Heart right ventricle (tissue), 16 donors: Measurements from ENCODE around the gene ZNF521. TPM values are rescaled to one million over a fixed set of nuclear protein-coding genes. Genes with fewer than 3 reads are reported as not detected.

ENCODE experiments used
- ATAC-seq, 8 donors: fragments of 200-7000 bp; cut with Tn5 transposase; one replicate each; pipeline ENCODE4 v1.9.1; 2020; ENCODE audit warnings: mild to moderate bottlenecking in 8 of 8, moderate library complexity in 8 of 8, moderate number of reproducible peaks in 1 of 8
- DNase-seq, 2 donors: peaks; one replicate each; pipeline ENCODE4 v3.0.0-alpha.2; 2020
- H3K27ac ChIP-seq, 10 donors: fragments of 200-600 bp; sonication (generic) in 2 of 10; one replicate each; pipeline versions ENCODE4 v1.5.0 to v1.8.0; 2020 to 2022; ENCODE audit warnings: mild to moderate bottlenecking in 3 of 10
- H3K27me3 ChIP-seq, 7 donors: fragments of 200-600 bp; one replicate each; pipeline ENCODE4 v1.8.0; 2021 to 2022; ENCODE audit warnings: mild to moderate bottlenecking in 2 of 7
- H3K36me3 ChIP-seq, 9 donors: fragments of 200-600 bp; sonication (generic) in 1 of 9; one replicate each; pipeline versions ENCODE4 v1.5.0 to v1.8.0; 2020 to 2022; ENCODE audit warnings: mild to moderate bottlenecking in 2 of 9
- H3K4me1 ChIP-seq, 9 donors: fragments of 200-600 bp; sonication (generic) in 1 of 9; one replicate each; pipeline versions ENCODE4 v1.5.0 to v1.8.0; 2020 to 2022; ENCODE audit warnings: mild to moderate bottlenecking in 4 of 9
- H3K4me3 ChIP-seq, 10 donors: fragments of 200-600 bp; sonication (generic) in 2 of 10; one replicate each; pipeline versions ENCODE4 v1.5.0 to v1.8.0; 2020 to 2022; ENCODE audit warnings: mild to moderate bottlenecking in 7 of 10, moderate library complexity in 2 of 10
- H3K9me3 ChIP-seq, 11 donors: fragments of 200-600 bp in 10 of 11; sonication (generic) in 2 of 11; one replicate each; pipeline versions ENCODE4 v1.5.0 to v1.8.0; 2013 to 2022; ENCODE audit warnings: mild to moderate bottlenecking in 2 of 11, control low read depth in 1 of 11, moderate library complexity in 1 of 11
- CTCF ChIP-seq, 9 donors: fragments of 200-600 bp; sonication (generic) in 2 of 9; IDR thresholded peaks; one replicate each; pipeline versions ENCODE4 v1.5.0 to v1.8.0; 2021 to 2022; ENCODE audit warnings: antibody characterized with exemption in 9 of 9, mild to moderate bottlenecking in 5 of 9, moderate library complexity in 1 of 9
- WGBS, 2 donors: extraction: QIAGEN DNeasy Blood & Tissue Kit; methylation state at CpG; one replicate each; pipeline ENCODE4 v1.1.7; 2013; ENCODE audit warnings: inconsistent platforms in 1 of 2; 5-methylcytosine and 5-hydroxymethylcytosine counted together
- intact Hi-C, 10 donors: fragments of 100-400 bp; cut with DNase I; formaldehyde crosslinking; loops; one replicate each; pipeline versions ENCODE4 v1.11.1 to v1.14.2; 2022
- polyA plus RNA-seq, 2 donors: library from polyadenylated mRNA; stranded (reverse); fragments of 200-250 nt; gene quantifications; one replicate each; pipeline ENCODE4 v1.2.3, GENCODE V29; 2013
- total RNA-seq, 10 donors: library from RNA; stranded (reverse); fragmentation: NEBNext Ultra II Directional in 3 of 10; extraction: Animal tissue kit (Norgen Biotek cat#: 25700) in 3 of 10; gene quantifications; one replicate each; pipeline versions ENCODE4 v1.2.1 to v1.2.4, GENCODE V29; 2021 to 2023
- donor health status: Arrhythmogenic right ventricular cardiomyopathy.
- donor health status: ischemic (EF 13 %, LVEDD 7.1; RV severe dilation, severe dysfunction).
- donor health status: healthy with polysubstance abuse.
- donor health status: DM: no; HTN: yes; CAD: no.
- donor health status: DM: no; HTN: no; CAD: no.
- donor health status: ischemic (EF 25% LVEDD 6.9; RV normal size, moderate dysfunction).
- donor health status: ischemic (EF 25% LVEDD 5.7; RV mildly dilated, moderate dysfunction).
- donor health status: healthy.
- donor health status: DM: yes; HTN: yes; CAD: no.
- donor health status: Ischemic cardiomyopathy.
- donor health status: ischemic (EF 35%, LVEDD 5.7; RV mildly dilated, moderate dysfunction).
- donor health status: nonischemic (EF 11% LVEDD 7.7; RV severe dilation, severe dysfunction).
- donor health status: DM: yes; HTN: yes; CAD: no.
- donor health status: PGD.
- donor health status: ischemic (EF 29% LVEDD 5.4; RV normal size, mild dysfunction).
- donor health status: nonischemic (EF 23%, LVEDD 6.1; RV moderate dilation, normal function).

Gene ZNF521
- total and polyA plus RNA-seq, 12 donors: 3.3 to 26.4 (median 15.5) TPM

- no peak for TF ChIP-seq CTCF (IDR thresholded peaks at IDR 0.05)
- no peak overlapping the region for H3K27ac ChIP-seq
- ATAC-seq (no peak), DNase-seq (no peak)
- no peaks in the 10 kb centered on the region for H3K9me3 ChIP-seq
- no peak overlapping the region for H3K4me3 ChIP-seq
- H3K4me1 ChIP-seq: peaks cover 0 to 25% (median 9%) of the 10 kb centered on the region in 9 donors
- no peaks in the 10 kb centered on the region for H3K27me3 ChIP-seq
- WGBS, 2 donors: 96% methylated on average over 1 of the region's 1 CpG
- no peaks in the 10 kb centered on the region for H3K36me3 ChIP-seq
- intact Hi-C loops: no loop called here
These were observed 225.2 kb downstream of the ZNF521 start for GRCh38 chr18:25126751-25127150.

- intact Hi-C loops: no loop called here
- no peak for ATAC-seq
- no peaks in the 10 kb centered on the region for H3K36me3 ChIP-seq
- no peak overlapping the region for H3K4me3 ChIP-seq
- WGBS, 2 donors: 81 to 85% methylated on average over 1 of the region's 1 CpG
- H3K27me3 ChIP-seq: no peaks in the 10 kb centered on the region
- no peak for DNase-seq
- peaks cover 0 to 2% (median 0%) of the 10 kb centered on the region in 11 donors for H3K9me3 ChIP-seq
- H3K4me1 ChIP-seq: peaks cover 0 to 25% (median 9%) of the 10 kb centered on the region in 9 donors
- H3K27ac ChIP-seq: no peak overlapping the region
- TF ChIP-seq CTCF (IDR thresholded peaks at IDR 0.05): no peak
These were observed 226.3 kb downstream of the ZNF521 start for GRCh38 chr18:25125680-25126079.

GRCh38 chr18:25123438-25124232, 228.3 kb downstream of the ZNF521 start:
- TF ChIP-seq CTCF (IDR thresholded peaks at IDR 0.05): no peak
- Histone ChIP-seq H3K27me3 (no peaks in the 10 kb centered on the region), H3K4me1 (peaks cover 0 to 25% (median 9%) of the 10 kb centered on the region in 9 donors), H3K36me3 (no peaks in the 10 kb centered on the region), H3K27ac (peak overlapping the region in 1 of 10 donors; percentile 5), H3K9me3 (peaks cover 0 to 15% (median 0%) of the 10 kb centered on the region in 11 donors), H3K4me3 (no peak overlapping the region)
- 42 to 48% methylated on average over 6 of the region's 6 CpGs for WGBS, 2 donors
- DNase-seq (no peak), ATAC-seq (peak in 1 of 8 donors; percentile 52)
- intact Hi-C loops: no loop called here

GRCh38 chr18:25121442-25121841, 230.5 kb downstream of the ZNF521 start:
- no peak for DNase-seq
- no peak for ATAC-seq
- H3K36me3 ChIP-seq: no peaks in the 10 kb centered on the region
- WGBS, 2 donors: 96 to 100% methylated on average over 2 of the region's 2 CpGs
- no peaks in the 10 kb centered on the region for H3K27me3 ChIP-seq
- no peak overlapping the region for H3K4me3 ChIP-seq
- no peak for TF ChIP-seq CTCF (IDR thresholded peaks at IDR 0.05)
- peaks cover 0 to 32% (median 0%) of the 10 kb centered on the region in 11 donors for H3K9me3 ChIP-seq
- H3K27ac ChIP-seq: no peak overlapping the region
- intact Hi-C loops: no loop called here
- H3K4me1 ChIP-seq: peaks cover 0 to 19% (median 9%) of the 10 kb centered on the region in 9 donors
